Heart right ventricle (tissue), 16 donors: Measurements from ENCODE around the gene F11. TPM values are rescaled to one million over a fixed set of nuclear protein-coding genes. Genes with fewer than 3 reads are reported as not detected.
"Not testable (repeated sequence)": the region's sequence is repeated elsewhere in the genome, so short reads cannot be mapped to it uniquely, and the experiment has no call there.

Experiments used
- ATAC-seq, 8 donors: fragments of 200-7000 bp; cut with Tn5 transposase; one replicate each; pipeline ENCODE4 v1.9.1; 2020; ENCODE audit warnings: mild to moderate bottlenecking in 8 of 8, moderate library complexity in 8 of 8, moderate number of reproducible peaks in 1 of 8
- DNase-seq, 2 donors: peaks; one replicate each; pipeline ENCODE4 v3.0.0-alpha.2; 2020
- H3K27ac ChIP-seq, 10 donors: fragments of 200-600 bp; sonication (generic) in 2 of 10; one replicate each; pipeline versions ENCODE4 v1.5.0 to v1.8.0; 2020 to 2022; ENCODE audit warnings: mild to moderate bottlenecking in 3 of 10
- H3K27me3 ChIP-seq, 7 donors: fragments of 200-600 bp; one replicate each; pipeline ENCODE4 v1.8.0; 2021 to 2022; ENCODE audit warnings: mild to moderate bottlenecking in 2 of 7
- H3K36me3 ChIP-seq, 9 donors: fragments of 200-600 bp; sonication (generic) in 1 of 9; one replicate each; pipeline versions ENCODE4 v1.5.0 to v1.8.0; 2020 to 2022; ENCODE audit warnings: mild to moderate bottlenecking in 2 of 9
- H3K4me1 ChIP-seq, 9 donors: fragments of 200-600 bp; sonication (generic) in 1 of 9; one replicate each; pipeline versions ENCODE4 v1.5.0 to v1.8.0; 2020 to 2022; ENCODE audit warnings: mild to moderate bottlenecking in 4 of 9
- H3K4me3 ChIP-seq, 10 donors: fragments of 200-600 bp; sonication (generic) in 2 of 10; one replicate each; pipeline versions ENCODE4 v1.5.0 to v1.8.0; 2020 to 2022; ENCODE audit warnings: mild to moderate bottlenecking in 7 of 10, moderate library complexity in 2 of 10
- H3K9me3 ChIP-seq, 11 donors: fragments of 200-600 bp in 10 of 11; sonication (generic) in 2 of 11; one replicate each; pipeline versions ENCODE4 v1.5.0 to v1.8.0; 2013 to 2022; ENCODE audit warnings: mild to moderate bottlenecking in 2 of 11, control low read depth in 1 of 11, moderate library complexity in 1 of 11
- CTCF ChIP-seq, 9 donors: fragments of 200-600 bp; sonication (generic) in 2 of 9; IDR thresholded peaks; one replicate each; pipeline versions ENCODE4 v1.5.0 to v1.8.0; 2021 to 2022; ENCODE audit warnings: antibody characterized with exemption in 9 of 9, mild to moderate bottlenecking in 5 of 9, moderate library complexity in 1 of 9
- WGBS, 2 donors: extraction: QIAGEN DNeasy Blood & Tissue Kit; methylation state at CpG; one replicate each; pipeline ENCODE4 v1.1.7; 2013; ENCODE audit warnings: inconsistent platforms in 1 of 2; 5-methylcytosine and 5-hydroxymethylcytosine counted together
- intact Hi-C, 10 donors: fragments of 100-400 bp; cut with DNase I; formaldehyde crosslinking; loops; one replicate each; pipeline versions ENCODE4 v1.11.1 to v1.14.2; 2022
- polyA plus RNA-seq, 2 donors: library from polyadenylated mRNA; stranded (reverse); fragments of 200-250 nt; gene quantifications; one replicate each; pipeline ENCODE4 v1.2.3, GENCODE V29; 2013
- total RNA-seq, 10 donors: library from RNA; stranded (reverse); fragmentation: NEBNext Ultra II Directional in 3 of 10; extraction: Animal tissue kit (Norgen Biotek cat#: 25700) in 3 of 10; gene quantifications; one replicate each; pipeline versions ENCODE4 v1.2.1 to v1.2.4, GENCODE V29; 2021 to 2023
- donor health status: Arrhythmogenic right ventricular cardiomyopathy.
- donor health status: ischemic (EF 13 %, LVEDD 7.1; RV severe dilation, severe dysfunction).
- donor health status: healthy with polysubstance abuse.
- donor health status: DM: no; HTN: yes; CAD: no.
- donor health status: DM: no; HTN: no; CAD: no.
- donor health status: ischemic (EF 25% LVEDD 6.9; RV normal size, moderate dysfunction).
- donor health status: ischemic (EF 25% LVEDD 5.7; RV mildly dilated, moderate dysfunction).
- donor health status: healthy.
- donor health status: DM: yes; HTN: yes; CAD: no.
- donor health status: Ischemic cardiomyopathy.
- donor health status: ischemic (EF 35%, LVEDD 5.7; RV mildly dilated, moderate dysfunction).
- donor health status: nonischemic (EF 11% LVEDD 7.7; RV severe dilation, severe dysfunction).
- donor health status: DM: yes; HTN: yes; CAD: no.
- donor health status: PGD.
- donor health status: ischemic (EF 29% LVEDD 5.4; RV normal size, mild dysfunction).
- donor health status: nonischemic (EF 23%, LVEDD 6.1; RV moderate dilation, normal function).

The F11 gene
- total and polyA plus RNA-seq, 12 donors = 0.09 to 0.37 (median 0.16) TPM; not detected in 9

- no peak overlapping the region for H3K4me3 ChIP-seq
- no peak for TF ChIP-seq CTCF (IDR thresholded peaks at IDR 0.05)
- ATAC-seq (no peak), DNase-seq (no peak)
- WGBS, 2 donors = 19 to 25% methylated on average over 8 of the region's 8 CpGs
- H3K36me3 ChIP-seq = no peaks in the 10 kb centered on the region
- H3K27ac ChIP-seq = no peak overlapping the region
- no peaks in the 10 kb centered on the region for H3K9me3 ChIP-seq
- peaks cover 0 to 55% (median 5%) of the 10 kb centered on the region in 7 donors for H3K27me3 ChIP-seq
- intact Hi-C loops = no loop called here
- H3K4me1 ChIP-seq = no peaks in the 10 kb centered on the region
Observed at GRCh38 chr4:186266729-186267456, 904 bp downstream of the F11 start.

- no peaks in the 10 kb centered on the region for H3K36me3 ChIP-seq
- WGBS, 2 donors = 84 to 87% methylated on average over 9 of the region's 9 CpGs
- H3K27me3 ChIP-seq = peaks cover 0 to 46% (median 2%) of the 10 kb centered on the region in 7 donors
- no peak for DNase-seq
- H3K9me3 ChIP-seq = no peaks in the 10 kb centered on the region
- H3K27ac ChIP-seq = no peak overlapping the region
- intact Hi-C loops = no loop called here
- no peaks in the 10 kb centered on the region for H3K4me1 ChIP-seq
- no peak overlapping the region for H3K4me3 ChIP-seq
- ATAC-seq = no peak
- no peak for TF ChIP-seq CTCF (IDR thresholded peaks at IDR 0.05)
Observed at GRCh38 chr4:186271081-186271678, 5.2 kb downstream of the F11 start.

GRCh38 chr4:186272699-186273391 lies 6.9 kb downstream of the F11 start:
- 75 to 81% methylated on average over 4 of the region's 4 CpGs for WGBS, 2 donors
- Histone ChIP-seq H3K36me3 (no peaks in the 10 kb centered on the region), H3K27ac (no peak overlapping the region), H3K27me3 (peaks cover 0 to 29% (median 0%) of the 10 kb centered on the region in 7 donors), H3K9me3 (no peaks in the 10 kb centered on the region), H3K4me1 (no peaks in the 10 kb centered on the region), H3K4me3 (no peak overlapping the region)
- intact Hi-C loops = no loop called here
- ATAC-seq (no peak), DNase-seq (no peak)
- no peak for TF ChIP-seq CTCF (IDR thresholded peaks at IDR 0.05)

- ATAC-seq, intact Hi-C loops, H3K27ac ChIP-seq, H3K36me3 ChIP-seq, H3K4me1 ChIP-seq, H3K9me3 ChIP-seq, H3K4me3 ChIP-seq, DNase-seq: not testable (repeated sequence)
- H3K27me3 ChIP-seq = peaks cover 0 to 24% (median 0%) of the 10 kb centered on the region in 7 donors
- WGBS, 2 donors = 90 to 94% methylated on average over 5 of the region's 5 CpGs
Observed at GRCh38 chr4:186273392-186273789, 7.4 kb downstream of the F11 start.
